GM23338 (cell line): ENCODE results near the gene ENTPD7. TPM values are rescaled to one million over a fixed set of nuclear protein-coding genes. Genes with fewer than 3 reads are reported as not detected.
"Not testable (repeated sequence)": the region's sequence is repeated elsewhere in the genome, so short reads cannot be mapped to it uniquely, and the experiment has no call there.

Experiments
- ATAC-seq: fragments of 200-7000 bp; cut with Tn5 transposase; 3 replicates; pipeline ENCODE4 v1.9.1; 2020
- DNase-seq: peaks from one replicate; pipeline ENCODE4 v3.0.0-alpha.2; 2015; ENCODE audit warnings: low spot score
- H2AFZ ChIP-seq: fragments of 200-600 bp; sonication (generic); 2 replicates; pipeline ENCODE4 v1.8.0; 2016; ENCODE audit warnings: antibody characterized with exemption, mild to moderate bottlenecking, moderate library complexity
- H3F3A ChIP-seq: fragments of 200-600 bp; sonication (generic); replicated peaks from 2 replicates; pipeline ENCODE4 v1.8.0; 2017; ENCODE audit warnings: antibody characterized with exemption, mixed run types, low read depth
- H3K27ac ChIP-seq: fragments of 200-600 bp; sonication (generic); 2 replicates; pipeline ENCODE4 v1.6.1; 2016; ENCODE audit warnings: low read depth
- H3K27me3 ChIP-seq: fragments of 200-600 bp; sonication (generic); 2 replicates; pipeline ENCODE4 v1.8.0; 2016; ENCODE audit warnings: mild to moderate bottlenecking, mixed run types, moderate library complexity; ENCODE audit not compliant: insufficient read depth
- H3K36me3 ChIP-seq: fragments of 200-600 bp; sonication (generic); 2 replicates; pipeline ENCODE4 v1.8.0; 2016; ENCODE audit warnings: mild to moderate bottlenecking; ENCODE audit not compliant: insufficient read depth
- H3K4me1 ChIP-seq: fragments of 200-600 bp; sonication (generic); 2 replicates; pipeline ENCODE4 v1.8.0; 2016; ENCODE audit warnings: mild to moderate bottlenecking, moderate library complexity; ENCODE audit not compliant: insufficient read depth
- H3K4me2 ChIP-seq: fragments of 200-600 bp; sonication (generic); 2 replicates; pipeline ENCODE4 v1.7.1; 2017; ENCODE audit warnings: mixed run types
- H3K4me3 ChIP-seq: fragments of 200-600 bp; sonication (generic); 2 replicates; pipeline ENCODE4 v1.6.1; 2016; ENCODE audit warnings: mixed run types
- H3K79me2 ChIP-seq: fragments of 200-600 bp; sonication (generic); replicated peaks from 2 replicates; pipeline ENCODE4 v1.8.0; 2017; ENCODE audit warnings: mild to moderate bottlenecking; ENCODE audit not compliant: insufficient read depth
- H3K9me2 ChIP-seq: fragments of 200-600 bp; sonication (generic); 2 replicates; pipeline ENCODE4 v1.8.0; 2017; ENCODE audit not compliant: insufficient read depth
- H4K20me1 ChIP-seq: fragments of 200-600 bp; sonication (generic); replicated peaks from 2 replicates; pipeline ENCODE4 v1.8.0; 2017; ENCODE audit warnings: mild to moderate bottlenecking; ENCODE audit not compliant: insufficient read depth
- H3K27ac Mint-ChIP-seq: 2 replicates; pipeline ENCODE4 v1.8.0; 2020; ENCODE audit warnings: inconsistent platforms, mild to moderate bottlenecking, moderate library complexity, mixed read lengths
- H3K27me3 Mint-ChIP-seq: 3 replicates; pipeline ENCODE4 v1.8.0; 2022; ENCODE audit warnings: low read depth, mild to moderate bottlenecking, moderate library complexity, mixed read lengths, inconsistent platforms; ENCODE audit not compliant: insufficient read depth, poor library complexity
- H3K36me3 Mint-ChIP-seq: 3 replicates; pipeline ENCODE4 v1.8.0; 2021; ENCODE audit warnings: low read depth, mild to moderate bottlenecking, inconsistent platforms, moderate library complexity, mixed read lengths
- H3K4me1 Mint-ChIP-seq: 3 replicates; pipeline ENCODE4 v1.8.0; 2020; ENCODE audit warnings: mild to moderate bottlenecking, inconsistent platforms, mixed read lengths
- H3K4me3 Mint-ChIP-seq: 3 replicates; pipeline ENCODE4 v1.8.0; 2021; ENCODE audit warnings: moderate library complexity, mild to moderate bottlenecking, inconsistent platforms, mixed read lengths
- H3K9me3 Mint-ChIP-seq: 3 replicates; pipeline ENCODE4 v1.8.0; 2020; ENCODE audit warnings: moderate library complexity, mild to moderate bottlenecking, inconsistent platforms, mixed read lengths
- CREB1 ChIP-seq: fragments of 250-450 bp; sonication (Bioruptor Pico); IDR thresholded peaks from 2 replicates; pipeline ENCODE4 v1.5.0; 2020; ENCODE audit warnings: low read depth, mild to moderate bottlenecking, moderate library complexity
- CTCF ChIP-seq, 2 experiments: fragments of 200-600 bp in 1 of 2; sonication (generic) in 1 of 2; conservative IDR thresholded peaks; 2 replicates each; pipeline versions ENCODE4 v1.5.1 to v1.6.1; 2016 to 2017; ENCODE audit warnings: antibody characterized with exemption in 2 of 2, low read depth in 2 of 2, mild to moderate bottlenecking in 2 of 2, moderate library complexity in 1 of 2
- EZH2 ChIP-seq: fragments of 200-600 bp; sonication (generic); IDR thresholded peaks from one replicate; pipeline ENCODE4 v1.8.0; 2017; ENCODE audit warnings: antibody characterized with exemption, mild to moderate bottlenecking, low read depth; ENCODE audit not compliant: unreplicated experiment
- STAT1 ChIP-seq: IDR thresholded peaks from one replicate; pipeline ENCODE4 v1.6.1; 2016; ENCODE audit warnings: antibody characterized with exemption; ENCODE audit not compliant: unreplicated experiment
- ZNF114 ChIP-seq: fragments of 250-450 bp; sonication (Bioruptor Pico); IDR thresholded peaks from 2 replicates; pipeline ENCODE4 v1.5.0; 2020; ENCODE audit warnings: mild to moderate bottlenecking, moderate library complexity
- polyA plus RNA-seq: library from polyadenylated mRNA; unstranded; fragments of >200 nt; fragmentation: Nextera tagmentation; extraction: Ambion mirVana; gene quantifications from 2 replicates; pipeline ENCODE4 v1.2.1, GENCODE V29; 2016
- total RNA-seq: library from RNA; depleted of rRNA; stranded (reverse); fragments of >200 nt; shearing (Covaris generic); gene quantifications from 2 replicates; pipeline ENCODE4 v1.2.3, GENCODE V29; 2014
- TF ChIP-seq, protein P1 (sequence below): IDR thresholded peaks from one replicate; pipeline ENCODE4 v1.6.1; 2018; ENCODE audit warnings: antibody characterized with exemption; ENCODE audit not compliant: unreplicated experiment
- TF ChIP-seq, protein P2 (sequence below): fragments of 250-450 bp; sonication (Bioruptor Pico); IDR thresholded peaks from 2 replicates; pipeline ENCODE4 v1.5.0; 2020; ENCODE audit warnings: mild to moderate bottlenecking, moderate library complexity

The ENTPD7 gene
- total and polyA plus RNA-seq, 2 experiments from 2014 or later: 1.7 to 12.6 TPM

- no peak for TF ChIP-seq STAT1
- no peak for TF ChIP-seq EZH2
- TF ChIP-seq, protein P1, sequence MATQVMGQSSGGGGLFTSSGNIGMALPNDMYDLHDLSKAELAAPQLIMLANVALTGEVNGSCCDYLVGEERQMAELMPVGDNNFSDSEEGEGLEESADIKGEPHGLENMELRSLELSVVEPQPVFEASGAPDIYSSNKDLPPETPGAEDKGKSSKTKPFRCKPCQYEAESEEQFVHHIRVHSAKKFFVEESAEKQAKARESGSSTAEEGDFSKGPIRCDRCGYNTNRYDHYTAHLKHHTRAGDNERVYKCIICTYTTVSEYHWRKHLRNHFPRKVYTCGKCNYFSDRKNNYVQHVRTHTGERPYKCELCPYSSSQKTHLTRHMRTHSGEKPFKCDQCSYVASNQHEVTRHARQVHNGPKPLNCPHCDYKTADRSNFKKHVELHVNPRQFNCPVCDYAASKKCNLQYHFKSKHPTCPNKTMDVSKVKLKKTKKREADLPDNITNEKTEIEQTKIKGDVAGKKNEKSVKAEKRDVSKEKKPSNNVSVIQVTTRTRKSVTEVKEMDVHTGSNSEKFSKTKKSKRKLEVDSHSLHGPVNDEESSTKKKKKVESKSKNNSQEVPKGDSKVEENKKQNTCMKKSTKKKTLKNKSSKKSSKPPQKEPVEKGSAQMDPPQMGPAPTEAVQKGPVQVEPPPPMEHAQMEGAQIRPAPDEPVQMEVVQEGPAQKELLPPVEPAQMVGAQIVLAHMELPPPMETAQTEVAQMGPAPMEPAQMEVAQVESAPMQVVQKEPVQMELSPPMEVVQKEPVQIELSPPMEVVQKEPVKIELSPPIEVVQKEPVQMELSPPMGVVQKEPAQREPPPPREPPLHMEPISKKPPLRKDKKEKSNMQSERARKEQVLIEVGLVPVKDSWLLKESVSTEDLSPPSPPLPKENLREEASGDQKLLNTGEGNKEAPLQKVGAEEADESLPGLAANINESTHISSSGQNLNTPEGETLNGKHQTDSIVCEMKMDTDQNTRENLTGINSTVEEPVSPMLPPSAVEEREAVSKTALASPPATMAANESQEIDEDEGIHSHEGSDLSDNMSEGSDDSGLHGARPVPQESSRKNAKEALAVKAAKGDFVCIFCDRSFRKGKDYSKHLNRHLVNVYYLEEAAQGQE: no peak
- TF ChIP-seq CTCF (conservative IDR thresholded peaks at IDR 0.05; ENCODE audit: low read depth in 2 of 2): no peak
Observed at GRCh38 chr10:99743841-99744240, 84.5 kb downstream of the ENTPD7 start (continued).

- ATAC-seq, DNase-seq: not testable (repeated sequence)
Observed at GRCh38 chr10:99746166-99746565, 86.9 kb downstream of the ENTPD7 start.

GRCh38 chr10:99748823-99749451, 89.6 kb downstream of the ENTPD7 start:
- no peaks in the 10 kb centered on the region for H3K9me2 ChIP-seq
- Mint-ChIP-seq H3K27ac (no peak overlapping the region), H3K9me3 (no peaks in the 10 kb centered on the region), H3K4me1 (no peaks in the 10 kb centered on the region), H3K27me3 (no peaks in the 10 kb centered on the region), H3K36me3 (peaks cover 40% of the 10 kb centered on the region), H3K4me3 (no peak overlapping the region)
- H3K4me2 ChIP-seq: no peak overlapping the region
- ATAC-seq (no peak), DNase-seq (no peak)
- H3K4me1 ChIP-seq: no peaks in the 10 kb centered on the region
- no peak overlapping the region for H3K27ac ChIP-seq
- no peak overlapping the region for H3K4me3 ChIP-seq
- no peaks in the 10 kb centered on the region for H3K27me3 ChIP-seq
- H3K79me2 ChIP-seq: no peaks in the 10 kb centered on the region
- peaks cover 3% of the 10 kb centered on the region for H4K20me1 ChIP-seq
- no peaks in the 10 kb centered on the region for H3F3A ChIP-seq
- H2AFZ ChIP-seq: no peak overlapping the region
- H3K36me3 ChIP-seq: peaks cover 44% of the 10 kb centered on the region
- TF ChIP-seq CREB1 (no peak), ZNF114 (CRISPR knock-in tag) (no peak)
- TF ChIP-seq, protein P2, sequence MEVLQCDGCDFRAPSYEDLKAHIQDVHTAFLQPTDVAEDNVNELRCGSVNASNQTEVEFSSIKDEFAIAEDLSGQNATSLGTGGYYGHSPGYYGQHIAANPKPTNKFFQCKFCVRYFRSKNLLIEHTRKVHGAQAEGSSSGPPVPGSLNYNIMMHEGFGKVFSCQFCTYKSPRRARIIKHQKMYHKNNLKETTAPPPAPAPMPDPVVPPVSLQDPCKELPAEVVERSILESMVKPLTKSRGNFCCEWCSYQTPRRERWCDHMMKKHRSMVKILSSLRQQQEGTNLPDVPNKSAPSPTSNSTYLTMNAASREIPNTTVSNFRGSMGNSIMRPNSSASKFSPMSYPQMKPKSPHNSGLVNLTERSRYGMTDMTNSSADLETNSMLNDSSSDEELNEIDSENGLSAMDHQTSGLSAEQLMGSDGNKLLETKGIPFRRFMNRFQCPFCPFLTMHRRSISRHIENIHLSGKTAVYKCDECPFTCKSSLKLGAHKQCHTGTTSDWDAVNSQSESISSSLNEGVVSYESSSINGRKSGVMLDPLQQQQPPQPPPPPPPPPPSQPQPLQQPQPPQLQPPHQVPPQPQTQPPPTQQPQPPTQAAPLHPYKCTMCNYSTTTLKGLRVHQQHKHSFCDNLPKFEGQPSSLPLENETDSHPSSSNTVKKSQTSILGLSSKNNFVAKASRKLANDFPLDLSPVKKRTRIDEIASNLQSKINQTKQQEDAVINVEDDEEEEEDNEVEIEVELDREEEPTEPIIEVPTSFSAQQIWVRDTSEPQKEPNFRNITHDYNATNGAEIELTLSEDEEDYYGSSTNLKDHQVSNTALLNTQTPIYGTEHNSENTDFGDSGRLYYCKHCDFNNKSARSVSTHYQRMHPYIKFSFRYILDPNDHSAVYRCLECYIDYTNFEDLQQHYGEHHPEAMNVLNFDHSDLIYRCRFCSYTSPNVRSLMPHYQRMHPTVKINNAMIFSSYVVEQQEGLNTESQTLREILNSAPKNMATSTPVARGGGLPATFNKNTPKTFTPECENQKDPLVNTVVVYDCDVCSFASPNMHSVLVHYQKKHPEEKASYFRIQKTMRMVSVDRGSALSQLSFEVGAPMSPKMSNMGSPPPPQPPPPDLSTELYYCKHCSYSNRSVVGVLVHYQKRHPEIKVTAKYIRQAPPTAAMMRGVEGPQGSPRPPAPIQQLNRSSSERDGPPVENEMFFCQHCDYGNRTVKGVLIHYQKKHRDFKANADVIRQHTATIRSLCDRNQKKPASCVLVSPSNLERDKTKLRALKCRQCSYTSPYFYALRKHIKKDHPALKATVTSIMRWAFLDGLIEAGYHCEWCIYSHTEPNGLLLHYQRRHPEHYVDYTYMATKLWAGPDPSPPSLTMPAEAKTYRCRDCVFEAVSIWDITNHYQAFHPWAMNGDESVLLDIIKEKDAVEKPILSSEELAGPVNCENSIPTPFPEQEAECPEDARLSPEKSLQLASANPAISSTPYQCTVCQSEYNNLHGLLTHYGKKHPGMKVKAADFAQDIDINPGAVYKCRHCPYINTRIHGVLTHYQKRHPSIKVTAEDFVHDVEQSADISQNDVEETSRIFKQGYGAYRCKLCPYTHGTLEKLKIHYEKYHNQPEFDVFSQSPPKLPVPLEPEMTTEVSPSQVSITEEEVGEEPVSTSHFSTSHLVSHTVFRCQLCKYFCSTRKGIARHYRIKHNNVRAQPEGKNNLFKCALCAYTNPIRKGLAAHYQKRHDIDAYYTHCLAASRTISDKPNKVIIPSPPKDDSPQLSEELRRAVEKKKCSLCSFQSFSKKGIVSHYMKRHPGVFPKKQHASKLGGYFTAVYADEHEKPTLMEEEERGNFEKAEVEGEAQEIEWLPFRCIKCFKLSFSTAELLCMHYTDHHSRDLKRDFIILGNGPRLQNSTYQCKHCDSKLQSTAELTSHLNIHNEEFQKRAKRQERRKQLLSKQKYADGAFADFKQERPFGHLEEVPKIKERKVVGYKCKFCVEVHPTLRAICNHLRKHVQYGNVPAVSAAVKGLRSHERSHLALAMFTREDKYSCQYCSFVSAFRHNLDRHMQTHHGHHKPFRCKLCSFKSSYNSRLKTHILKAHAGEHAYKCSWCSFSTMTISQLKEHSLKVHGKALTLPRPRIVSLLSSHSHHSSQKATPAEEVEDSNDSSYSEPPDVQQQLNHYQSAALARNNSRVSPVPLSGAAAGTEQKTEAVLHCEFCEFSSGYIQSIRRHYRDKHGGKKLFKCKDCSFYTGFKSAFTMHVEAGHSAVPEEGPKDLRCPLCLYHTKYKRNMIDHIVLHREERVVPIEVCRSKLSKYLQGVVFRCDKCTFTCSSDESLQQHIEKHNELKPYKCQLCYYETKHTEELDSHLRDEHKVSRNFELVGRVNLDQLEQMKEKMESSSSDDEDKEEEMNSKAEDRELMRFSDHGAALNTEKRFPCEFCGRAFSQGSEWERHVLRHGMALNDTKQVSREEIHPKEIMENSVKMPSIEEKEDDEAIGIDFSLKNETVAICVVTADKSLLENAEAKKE (CRISPR knock-in tag): no peak

More at GRCh38 chr10:99746166-99746565, 86.9 kb downstream of the ENTPD7 start:
- H3K4me3 ChIP-seq, H3K27me3 ChIP-seq, H3K79me2 ChIP-seq, H3F3A ChIP-seq, H4K20me1 ChIP-seq, H3K27ac ChIP-seq, H2AFZ ChIP-seq, H3K27me3 Mint-ChIP-seq, H3K9me2 ChIP-seq, H3K4me2 ChIP-seq, H3K4me3 Mint-ChIP-seq, H3K9me3 Mint-ChIP-seq, H3K4me1 Mint-ChIP-seq, H3K4me1 ChIP-seq, H3K27ac Mint-ChIP-seq: not testable (repeated sequence)
- H3K36me3 Mint-ChIP-seq: peaks cover 55% of the 10 kb centered on the region
- peaks cover 60% of the 10 kb centered on the region for H3K36me3 ChIP-seq
